ENCODE data around the gene ENAH.

DNA sequence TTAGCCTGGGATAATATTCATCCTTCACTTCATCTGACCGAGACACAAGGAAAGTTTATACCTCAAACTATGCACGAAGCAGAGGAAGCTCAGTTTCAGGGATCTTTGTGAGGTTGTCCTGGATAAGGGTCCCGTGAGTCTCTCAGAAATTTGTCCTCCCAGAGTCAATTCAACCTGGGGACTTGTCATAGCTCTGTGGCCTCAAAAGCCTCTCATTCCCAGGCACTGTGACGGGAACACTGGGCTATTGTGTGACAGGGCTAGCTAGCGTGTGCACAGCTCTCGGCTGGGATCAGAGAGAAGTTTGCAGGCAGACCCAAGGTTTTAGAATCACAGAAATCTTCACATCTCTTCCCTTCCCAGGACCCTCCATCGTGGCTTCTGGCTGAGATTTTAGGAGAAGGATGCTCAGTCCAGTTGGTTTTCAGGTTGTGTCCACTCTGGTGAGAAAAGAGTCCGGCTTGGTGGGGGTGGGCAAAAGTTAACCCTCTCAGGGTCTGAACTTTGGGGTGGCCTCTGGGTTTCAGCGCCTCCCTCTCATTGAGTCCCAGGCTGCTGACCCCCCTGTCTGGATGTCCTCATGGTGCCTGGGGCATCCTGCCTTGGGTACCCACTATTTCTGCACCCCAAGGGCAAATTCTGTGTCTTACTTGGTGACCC lies 204.6 kb downstream of the ENAH start:
- TF ChIP-seq, protein P1, sequence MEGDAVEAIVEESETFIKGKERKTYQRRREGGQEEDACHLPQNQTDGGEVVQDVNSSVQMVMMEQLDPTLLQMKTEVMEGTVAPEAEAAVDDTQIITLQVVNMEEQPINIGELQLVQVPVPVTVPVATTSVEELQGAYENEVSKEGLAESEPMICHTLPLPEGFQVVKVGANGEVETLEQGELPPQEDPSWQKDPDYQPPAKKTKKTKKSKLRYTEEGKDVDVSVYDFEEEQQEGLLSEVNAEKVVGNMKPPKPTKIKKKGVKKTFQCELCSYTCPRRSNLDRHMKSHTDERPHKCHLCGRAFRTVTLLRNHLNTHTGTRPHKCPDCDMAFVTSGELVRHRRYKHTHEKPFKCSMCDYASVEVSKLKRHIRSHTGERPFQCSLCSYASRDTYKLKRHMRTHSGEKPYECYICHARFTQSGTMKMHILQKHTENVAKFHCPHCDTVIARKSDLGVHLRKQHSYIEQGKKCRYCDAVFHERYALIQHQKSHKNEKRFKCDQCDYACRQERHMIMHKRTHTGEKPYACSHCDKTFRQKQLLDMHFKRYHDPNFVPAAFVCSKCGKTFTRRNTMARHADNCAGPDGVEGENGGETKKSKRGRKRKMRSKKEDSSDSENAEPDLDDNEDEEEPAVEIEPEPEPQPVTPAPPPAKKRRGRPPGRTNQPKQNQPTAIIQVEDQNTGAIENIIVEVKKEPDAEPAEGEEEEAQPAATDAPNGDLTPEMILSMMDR (optimal IDR thresholded peaks at IDR 0.05 in 1 of 3, IDR thresholded peaks at IDR 0.05 in 1 of 3, conservative IDR thresholded peaks at IDR 0.05 in 1 of 3; ENCODE audit: extremely low read depth in 1 of 3, insufficient read depth in 2 of 3, low read length in 3 of 3), result no peak
- no peak for TF ChIP-seq EZH2 (IDR thresholded peaks at IDR 0.05; ENCODE audit: low read length)
